Osteoblast (primary cell): ENCODE measurements around the gene PLEKHO2. TPM values are rescaled to one million over a fixed set of nuclear protein-coding genes. Genes with fewer than 3 reads are reported as not detected.

ENCODE experiments used
- DNase-seq: peaks from one replicate; pipeline ENCODE4 v3.0.0; 2011; ENCODE audit warnings: low spot score, mixed read lengths; ENCODE audit not compliant: insufficient read length; ENCODE audit errors: missing footprints
- H2AFZ ChIP-seq: 2 replicates; pipeline ENCODE4 v1.6.0; 2011; ENCODE audit warnings: mild to moderate bottlenecking, low read length
- H3K27ac ChIP-seq: 2 replicates; pipeline ENCODE4 v1.5.1; 2011; ENCODE audit warnings: mild to moderate bottlenecking, low read depth, low read length, moderate library complexity
- H3K27me3 ChIP-seq: 2 replicates; pipeline ENCODE4 v1.6.0; 2012; ENCODE audit warnings: mild to moderate bottlenecking, control low read depth, inconsistent platforms, low read length, moderate library complexity; ENCODE audit not compliant: insufficient read depth
- H3K36me3 ChIP-seq: 2 replicates; pipeline ENCODE4 v1.5.1; 2011; ENCODE audit warnings: mild to moderate bottlenecking, low read length, control low read depth, moderate library complexity; ENCODE audit not compliant: insufficient read depth
- H3K4me1 ChIP-seq: 2 replicates; pipeline ENCODE4 v1.5.1; 2011; ENCODE audit warnings: mild to moderate bottlenecking, low read length, control low read depth, moderate library complexity; ENCODE audit not compliant: insufficient read depth
- H3K4me2 ChIP-seq: 2 replicates; pipeline ENCODE4 v1.6.0; 2011; ENCODE audit warnings: mild to moderate bottlenecking, low read length; ENCODE audit not compliant: insufficient read depth
- H3K4me3 ChIP-seq: fragments of 200-600 bp; sonication (generic); 3 replicates; pipeline ENCODE4 v1.5.1; 2012; ENCODE audit warnings: mild to moderate bottlenecking, low read length, inconsistent platforms; ENCODE audit not compliant: insufficient read depth
- H3K79me2 ChIP-seq: 2 replicates; pipeline ENCODE4 v1.6.0; 2012; ENCODE audit warnings: mild to moderate bottlenecking, low read length, control low read depth, inconsistent platforms; ENCODE audit not compliant: insufficient read depth
- H3K9me3 ChIP-seq: 2 replicates; pipeline ENCODE4 v1.5.1; 2011; ENCODE audit warnings: low read depth, low read length, control low read depth
- H4K20me1 ChIP-seq: 2 replicates; pipeline ENCODE4 v1.6.0; 2012; ENCODE audit warnings: mild to moderate bottlenecking, low read length, control low read depth; ENCODE audit not compliant: insufficient read depth
- total RNA-seq: library from RNA; depleted of rRNA; stranded (reverse); fragments of >200 nt; gene quantifications from 2 replicates; pipeline ENCODE4 v1.2.3, GENCODE V29; 2012
- TF ChIP-seq, protein P1 (sequence below): IDR thresholded peaks from 2 replicates; pipeline ENCODE4 v1.5.1; 2011; ENCODE audit warnings: mild to moderate bottlenecking, low read depth, low read length, moderate library complexity; ENCODE audit errors: extremely low read depth

Gene PLEKHO2
- total RNA-seq, 1 donor = 41.6 TPM

DNA sequence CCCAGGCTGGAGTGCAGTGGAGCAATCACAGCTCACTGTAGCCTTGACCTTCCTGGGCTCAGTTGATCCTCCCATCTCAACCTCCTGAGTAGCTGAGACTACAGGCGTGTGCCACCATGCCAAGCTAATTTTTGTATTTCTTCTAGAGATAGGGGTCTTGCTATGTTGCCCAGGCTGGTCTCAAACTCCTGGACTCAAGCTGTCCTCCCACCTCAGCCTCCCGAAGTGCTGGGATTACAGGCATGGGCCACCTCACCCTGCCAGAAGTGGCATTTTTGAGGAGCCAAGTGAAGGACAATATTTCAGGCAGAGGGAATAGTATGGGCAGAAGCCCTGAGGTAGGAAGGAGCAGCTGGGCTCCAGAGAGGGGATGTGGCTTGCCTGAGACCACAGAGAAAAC lies 74.7 kb downstream of the PLEKHO2 start:
- TF ChIP-seq, protein P1, sequence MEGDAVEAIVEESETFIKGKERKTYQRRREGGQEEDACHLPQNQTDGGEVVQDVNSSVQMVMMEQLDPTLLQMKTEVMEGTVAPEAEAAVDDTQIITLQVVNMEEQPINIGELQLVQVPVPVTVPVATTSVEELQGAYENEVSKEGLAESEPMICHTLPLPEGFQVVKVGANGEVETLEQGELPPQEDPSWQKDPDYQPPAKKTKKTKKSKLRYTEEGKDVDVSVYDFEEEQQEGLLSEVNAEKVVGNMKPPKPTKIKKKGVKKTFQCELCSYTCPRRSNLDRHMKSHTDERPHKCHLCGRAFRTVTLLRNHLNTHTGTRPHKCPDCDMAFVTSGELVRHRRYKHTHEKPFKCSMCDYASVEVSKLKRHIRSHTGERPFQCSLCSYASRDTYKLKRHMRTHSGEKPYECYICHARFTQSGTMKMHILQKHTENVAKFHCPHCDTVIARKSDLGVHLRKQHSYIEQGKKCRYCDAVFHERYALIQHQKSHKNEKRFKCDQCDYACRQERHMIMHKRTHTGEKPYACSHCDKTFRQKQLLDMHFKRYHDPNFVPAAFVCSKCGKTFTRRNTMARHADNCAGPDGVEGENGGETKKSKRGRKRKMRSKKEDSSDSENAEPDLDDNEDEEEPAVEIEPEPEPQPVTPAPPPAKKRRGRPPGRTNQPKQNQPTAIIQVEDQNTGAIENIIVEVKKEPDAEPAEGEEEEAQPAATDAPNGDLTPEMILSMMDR = no peak
- no peak for DNase-seq

DNA sequence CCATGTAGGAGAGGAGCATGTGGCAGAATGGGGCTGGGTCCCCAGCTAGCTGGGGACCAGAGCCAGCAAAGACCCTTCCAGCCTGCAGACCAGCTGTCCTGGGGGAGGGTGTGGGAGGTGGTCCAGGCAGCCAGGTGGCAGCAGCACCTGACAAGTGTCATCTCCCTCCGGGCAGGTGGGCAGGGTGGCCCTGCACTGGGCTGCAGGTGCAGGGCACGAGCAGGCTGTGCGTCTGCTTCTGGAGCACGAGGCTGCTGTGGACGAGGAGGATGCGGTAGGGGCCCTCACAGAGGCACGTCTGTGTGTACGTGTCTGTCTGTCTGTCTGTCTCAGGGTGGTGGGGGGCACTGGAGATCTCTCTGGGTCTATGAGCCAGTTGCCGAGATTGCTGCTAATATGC lies 75.5 kb downstream of the PLEKHO2 start:
- Histone ChIP-seq H3K36me3 (no peaks in the 10 kb centered on the region), H3K27ac (no peak overlapping the region), H3K79me2 (no peaks in the 10 kb centered on the region), H3K27me3 (no peaks in the 10 kb centered on the region), H3K4me2 (no peak overlapping the region), H3K4me1 (peaks cover 3% of the 10 kb centered on the region), H3K4me3 (no peak overlapping the region), H2AFZ (no peak overlapping the region), H4K20me1 (no peaks in the 10 kb centered on the region), H3K9me3 (no peaks in the 10 kb centered on the region)
- no peak for DNase-seq
- TF ChIP-seq, protein P1 = no peak

More for the DNA sequence above, 74.7 kb downstream of the PLEKHO2 start:
- no peaks in the 10 kb centered on the region for H4K20me1 ChIP-seq
- H3K27ac ChIP-seq = no peak overlapping the region
- H3K9me3 ChIP-seq = no peaks in the 10 kb centered on the region
- H3K4me1 ChIP-seq = peaks cover under 1% of the 10 kb centered on the region
- H3K4me2 ChIP-seq = no peak overlapping the region
- no peak overlapping the region for H3K4me3 ChIP-seq
- H2AFZ ChIP-seq = no peak overlapping the region
- no peaks in the 10 kb centered on the region for H3K27me3 ChIP-seq
- no peaks in the 10 kb centered on the region for H3K79me2 ChIP-seq
- H3K36me3 ChIP-seq = no peaks in the 10 kb centered on the region

Other genes starting within 250 kb of the PLEKHO2 start
- gene RBPMS2, start 66.3 kb upstream of the PLEKHO2 start, total RNA-seq = 0.29 TPM in 1 of 2 replicates, not detected in the other
- 6.2 and 9.4 TPM in 2 replicates for gene PIF1, start 16.3 kb upstream of the PLEKHO2 start, total RNA-seq
- 3.8 and 6.2 TPM in 2 replicates for gene ANKDD1A, start 70.0 kb downstream of the PLEKHO2 start, total RNA-seq
- gene SPG21, start 148.0 kb downstream of the PLEKHO2 start, total RNA-seq = 142 and 164 TPM in 2 replicates
- gene MTFMT, start 187.7 kb downstream of the PLEKHO2 start, total RNA-seq = 24.5 and 31.8 TPM in 2 replicates
- gene SLC51B, start 203.5 kb downstream of the PLEKHO2 start, total RNA-seq = not detected in 2 replicates
- gene RASL12, start 226.1 kb downstream of the PLEKHO2 start, total RNA-seq = under 0.01 and 0.36 TPM in 2 replicates
- not detected in 2 replicates for gene KBTBD13, start 234.8 kb downstream of the PLEKHO2 start, total RNA-seq